HK-2 (cell line): ENCODE results near the gene FBXO9.

Experiments used
- DNase-seq: peaks from one replicate; pipeline ENCODE4 v3.0.0-alpha.2; 2018; ENCODE audit not compliant: unreplicated experiment

Gene FBXO9

GRCh38 chr6:53089948-53090347 lies 24.7 kb downstream of the FBXO9 start:
- no peak for DNase-seq

DNA sequence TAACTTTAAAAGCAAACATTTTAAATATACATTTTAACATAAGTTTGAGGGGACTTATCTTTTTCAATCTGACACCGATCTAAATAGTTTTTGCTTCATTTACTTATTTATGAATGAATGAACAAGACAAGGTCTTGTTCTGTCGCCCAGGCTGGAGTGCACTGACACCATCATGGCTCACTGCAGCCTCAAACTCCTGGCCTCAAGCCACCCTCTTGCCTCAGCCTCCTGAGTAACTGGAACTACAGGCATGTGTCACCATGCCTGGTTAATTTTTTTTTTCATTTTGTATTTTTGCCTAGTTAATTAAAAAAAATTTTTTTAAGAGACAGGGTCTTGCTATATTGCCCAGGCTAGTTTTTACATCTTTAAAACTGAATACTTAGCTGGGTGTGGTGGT lies 25.4 kb downstream of the FBXO9 start:
- no peak for DNase-seq

DNA sequence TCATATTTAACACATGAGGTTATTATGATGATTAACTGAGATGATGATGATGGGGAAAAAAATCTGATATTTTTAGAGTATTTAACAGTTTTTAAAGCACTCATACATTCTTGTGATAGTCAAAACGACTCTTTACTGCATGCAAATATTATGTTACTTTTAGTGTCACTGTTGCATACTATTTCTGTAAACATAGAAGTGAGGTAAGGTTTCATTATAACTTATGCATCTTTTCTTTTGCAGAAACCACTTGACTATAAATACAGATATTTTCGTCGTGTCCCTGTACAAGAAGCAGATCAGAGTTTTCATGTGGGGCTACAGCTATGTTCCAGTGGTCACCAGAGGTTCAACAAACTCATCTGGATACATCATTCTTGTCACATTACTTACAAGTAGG lies 30.1 kb downstream of the FBXO9 start:
- DNase-seq, result no peak

GRCh38 chr6:53095716-53096115 lies 30.5 kb downstream of the FBXO9 start:
- no peak for DNase-seq

DNA sequence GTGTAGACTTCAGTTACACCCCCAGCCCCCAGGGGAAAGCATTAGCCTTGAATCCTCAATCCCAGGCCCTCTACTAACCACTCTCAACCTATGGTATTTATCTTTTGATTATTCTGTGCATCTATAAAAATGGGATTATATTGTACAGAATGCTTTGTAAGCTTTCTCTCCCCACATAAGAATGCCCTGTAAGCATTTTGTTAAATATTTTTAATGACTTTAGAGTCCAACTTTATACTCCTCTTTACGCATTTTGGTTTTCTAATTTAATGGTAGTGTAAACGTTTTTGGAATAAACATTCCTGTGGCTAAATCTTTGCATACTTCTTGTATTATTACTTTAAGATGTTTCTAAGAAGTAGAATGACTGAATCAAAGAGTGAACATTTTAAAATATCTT lies 35.4 kb downstream of the FBXO9 start:
- no peak for DNase-seq

GRCh38 chr6:53101006-53101405 lies 35.8 kb downstream of the FBXO9 start:
- DNase-seq, result no peak

DNA sequence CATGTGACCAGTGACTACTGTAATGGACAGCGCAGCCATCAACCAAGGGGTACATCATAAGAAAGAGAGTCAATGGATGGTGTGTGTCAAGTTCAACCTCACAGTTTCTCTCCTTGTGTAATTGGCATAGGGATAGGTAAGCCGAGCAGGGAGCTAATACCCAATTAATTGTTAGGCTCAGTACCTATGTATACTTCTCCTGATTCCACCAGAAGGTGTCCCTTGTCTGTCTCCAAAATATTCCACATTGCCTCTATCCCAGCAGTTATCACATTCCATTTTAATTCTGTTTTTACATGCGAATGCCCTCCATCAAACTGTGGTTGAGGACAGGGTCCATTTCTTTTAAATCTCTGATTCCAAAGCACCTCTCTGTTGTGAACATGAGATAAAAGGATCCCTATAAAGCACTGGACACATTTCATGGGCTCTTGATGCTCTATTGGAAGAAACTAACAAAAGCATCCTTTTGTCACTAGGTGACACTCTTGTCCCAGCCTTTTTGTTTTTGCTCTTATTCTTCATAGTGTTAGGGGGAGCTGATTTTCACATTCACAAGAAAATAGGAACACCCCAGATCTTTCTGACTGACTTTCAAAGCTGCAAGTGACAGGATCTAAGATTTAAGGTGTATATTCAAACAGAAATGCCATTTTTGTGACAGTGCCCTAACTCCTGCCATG lies 38.9 kb downstream of the FBXO9 start:
- no peak for DNase-seq

- no peak for DNase-seq
These were observed 39.7 kb downstream of the FBXO9 start for GRCh38 chr6:53104916-53105315.

GRCh38 chr6:53107091-53107490 lies 41.9 kb downstream of the FBXO9 start:
- DNase-seq, result peak; percentile 76

GRCh38 chr6:53109612-53110011 lies 44.4 kb downstream of the FBXO9 start:
- DNase-seq, result no peak

- DNase-seq, result no peak
These were observed 46.7 kb downstream of the FBXO9 start for GRCh38 chr6:53111865-53112264.

- peak; percentile 27 for DNase-seq
These were observed 47.2 kb downstream of the FBXO9 start for GRCh38 chr6:53112404-53112803.

GRCh38 chr6:53112871-53113270 lies 47.7 kb downstream of the FBXO9 start:
- DNase-seq, result no peak

DNA sequence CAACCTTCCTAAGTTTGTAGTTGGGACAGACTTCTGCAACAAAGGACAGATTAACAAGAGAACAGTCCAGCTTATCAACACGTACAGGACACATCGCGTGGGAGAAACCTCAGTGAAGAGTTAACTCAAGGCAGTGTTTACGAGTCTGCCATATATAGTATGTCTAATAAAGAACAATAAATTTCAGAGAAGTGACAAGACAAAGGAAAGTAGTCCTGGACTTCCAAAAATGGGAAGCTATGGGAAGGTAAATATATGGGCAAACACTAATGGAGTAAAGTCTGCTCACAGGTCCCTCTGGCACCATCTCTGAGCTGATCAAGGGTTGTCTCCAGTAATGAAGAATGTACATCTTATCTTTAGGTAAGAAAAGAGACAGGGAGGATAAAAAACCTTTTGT lies 48.5 kb downstream of the FBXO9 start:
- DNase-seq, result no peak

DNA sequence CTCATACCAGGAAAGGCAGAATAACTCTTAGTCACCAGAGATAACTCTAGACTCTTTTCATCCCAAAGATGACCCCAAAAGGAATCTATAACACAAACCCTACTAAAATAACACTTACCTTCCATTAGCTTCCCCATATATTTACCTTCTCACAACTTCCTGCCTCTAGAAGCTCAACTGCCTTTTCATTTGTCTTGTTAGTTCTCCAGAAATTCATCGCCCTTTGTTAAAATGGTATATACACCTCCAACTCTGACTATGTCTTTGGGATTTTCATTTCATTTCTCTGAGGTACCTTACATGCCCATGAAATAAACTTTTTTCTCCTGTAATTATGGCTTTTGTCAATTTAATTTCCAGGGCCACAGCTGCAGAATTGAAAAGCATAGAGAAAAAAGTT lies 49.9 kb downstream of the FBXO9 start:
- no peak for DNase-seq

GRCh38 chr6:53115741-53116140 lies 50.5 kb downstream of the FBXO9 start:
- DNase-seq, result no peak

DNA sequence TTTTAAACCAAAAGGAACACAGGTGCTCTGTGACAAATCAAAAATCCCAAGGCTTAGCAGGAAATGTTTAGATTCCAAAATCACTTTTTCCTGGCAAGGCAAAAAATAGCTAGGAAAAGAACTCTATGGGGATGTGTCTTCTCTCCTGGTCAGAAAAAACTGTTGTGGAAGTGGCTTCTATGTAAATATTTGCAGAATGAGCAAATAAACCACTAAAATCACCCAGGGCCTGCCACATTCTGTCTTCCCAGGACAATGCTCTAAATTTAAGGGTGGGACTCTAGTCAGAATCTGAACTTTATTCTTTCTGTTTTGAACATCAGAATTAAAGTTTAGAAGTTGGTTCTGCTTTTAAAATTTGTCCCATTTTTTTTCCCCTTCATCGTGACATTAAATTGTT lies 54.1 kb downstream of the FBXO9 start:
- DNase-seq, result no peak

DNA sequence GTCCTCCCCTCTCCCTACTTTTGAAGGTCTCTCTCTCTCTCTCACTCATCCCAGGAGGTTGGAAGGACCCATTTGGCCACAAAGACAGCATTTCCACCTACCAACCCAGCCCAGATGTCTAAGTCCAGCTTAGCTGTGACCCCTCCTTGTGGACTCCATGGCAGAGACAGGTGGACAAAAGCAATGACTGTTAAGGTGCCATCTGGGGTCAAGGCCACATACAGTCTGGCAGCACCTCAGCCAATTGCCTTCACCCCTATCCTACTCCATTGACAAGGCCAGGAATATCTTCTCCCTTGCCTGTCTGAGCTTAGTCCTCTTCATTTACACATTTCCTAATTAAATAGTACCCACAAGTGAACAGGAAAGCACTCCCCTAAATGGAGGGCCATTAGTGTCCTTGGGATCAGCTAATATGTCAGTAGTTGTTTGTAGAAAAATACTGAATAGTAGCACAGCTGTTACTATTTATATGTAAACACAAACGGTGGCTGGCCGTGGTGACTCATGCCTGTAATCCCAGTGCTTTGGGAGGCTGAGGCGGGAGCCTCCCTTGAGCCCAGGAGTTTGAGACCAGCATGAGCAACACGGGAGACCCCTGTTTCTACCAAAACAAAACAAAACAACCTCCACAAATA lies 54.7 kb downstream of the FBXO9 start:
- no peak for DNase-seq

- DNase-seq, result no peak
These were observed 59.1 kb downstream of the FBXO9 start for GRCh38 chr6:53124131-53124800.

- DNase-seq, result no peak
These were observed 60.1 kb downstream of the FBXO9 start for GRCh38 chr6:53125276-53125675.

- peak; percentile 35 for DNase-seq
These were observed 63.6 kb downstream of the FBXO9 start for GRCh38 chr6:53128842-53129241.

GRCh38 chr6:53130569-53131290 lies 65.5 kb downstream of the FBXO9 start:
- DNase-seq, result no peak

DNA sequence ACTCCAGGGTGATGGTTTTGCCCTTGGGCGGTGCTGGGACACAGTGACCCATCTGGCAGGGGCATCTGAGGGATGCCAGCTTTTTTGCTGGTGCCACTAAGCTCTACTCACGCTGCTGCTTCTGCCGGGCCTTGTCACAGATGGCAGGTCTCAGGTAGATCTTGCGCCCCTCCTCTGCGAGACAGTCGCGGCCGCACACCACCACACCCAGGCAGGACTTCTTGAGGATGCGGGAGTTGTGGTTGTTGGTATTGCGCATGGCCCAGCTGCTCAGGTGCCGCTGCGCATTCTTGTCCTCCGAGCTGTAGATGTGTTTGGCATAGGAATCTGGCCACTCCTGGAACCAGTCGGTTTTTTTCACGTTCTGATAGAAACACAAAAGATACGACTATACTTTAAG lies 68.8 kb downstream of the FBXO9 start:
- DNase-seq, result no peak
